Mucosa of gallbladder (tissue), 1 donor: Measurements from ENCODE around the gene SYNJ2. TPM values are rescaled to one million over a fixed set of nuclear protein-coding genes. Genes with fewer than 3 reads are reported as not detected.

Source experiments
- DNase-seq: peaks from one replicate; pipeline ENCODE4 v3.0.0-alpha.2; 2020; ENCODE audit warnings: low spot score
- total RNA-seq: library from RNA; stranded (reverse); gene quantifications from one replicate; pipeline ENCODE4 v1.2.1, GENCODE V29; 2021
- donor health status: DM: no; HTN: no; CAD: no.

Gene SYNJ2
- total RNA-seq, 1 donor from 2014 or later: 26.8 TPM

DNA sequence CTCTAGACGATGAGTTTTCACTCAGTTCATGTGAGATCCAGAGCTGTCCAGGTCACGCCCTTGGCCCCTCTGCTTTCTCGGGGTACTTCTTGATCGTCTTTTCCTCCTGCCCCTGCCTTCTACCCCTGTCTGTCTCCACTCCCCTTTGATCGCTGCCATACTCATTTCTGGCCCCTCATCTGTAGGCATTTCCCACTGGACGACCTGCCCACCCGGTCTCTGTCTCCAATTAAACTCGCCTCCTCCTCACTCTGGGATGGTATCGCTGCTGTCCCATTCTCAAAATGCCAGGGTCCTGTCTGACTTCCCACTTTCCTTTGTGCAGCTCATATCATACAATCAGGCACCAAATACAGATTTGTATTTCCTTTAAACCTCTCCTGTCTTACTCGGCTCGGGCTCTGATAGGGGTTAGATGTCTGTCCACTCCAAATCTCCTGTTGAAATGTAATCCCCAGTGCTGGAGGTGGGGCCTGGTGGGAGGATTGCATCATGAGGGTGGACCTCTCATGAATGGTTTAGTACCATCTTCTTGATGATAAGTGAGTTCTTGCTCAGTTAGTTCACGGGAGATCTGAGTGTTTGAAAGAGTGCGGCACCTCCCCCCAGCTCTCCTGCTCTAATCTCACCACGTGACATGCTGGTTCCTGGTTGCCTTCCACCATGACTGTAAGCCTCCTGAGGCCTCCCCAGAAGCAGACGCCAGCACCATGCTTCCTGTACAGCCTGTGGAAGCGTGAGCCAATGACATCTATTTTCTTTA lies 3.5 kb upstream of the SYNJ2 start:
- DNase-seq: no peak

DNA sequence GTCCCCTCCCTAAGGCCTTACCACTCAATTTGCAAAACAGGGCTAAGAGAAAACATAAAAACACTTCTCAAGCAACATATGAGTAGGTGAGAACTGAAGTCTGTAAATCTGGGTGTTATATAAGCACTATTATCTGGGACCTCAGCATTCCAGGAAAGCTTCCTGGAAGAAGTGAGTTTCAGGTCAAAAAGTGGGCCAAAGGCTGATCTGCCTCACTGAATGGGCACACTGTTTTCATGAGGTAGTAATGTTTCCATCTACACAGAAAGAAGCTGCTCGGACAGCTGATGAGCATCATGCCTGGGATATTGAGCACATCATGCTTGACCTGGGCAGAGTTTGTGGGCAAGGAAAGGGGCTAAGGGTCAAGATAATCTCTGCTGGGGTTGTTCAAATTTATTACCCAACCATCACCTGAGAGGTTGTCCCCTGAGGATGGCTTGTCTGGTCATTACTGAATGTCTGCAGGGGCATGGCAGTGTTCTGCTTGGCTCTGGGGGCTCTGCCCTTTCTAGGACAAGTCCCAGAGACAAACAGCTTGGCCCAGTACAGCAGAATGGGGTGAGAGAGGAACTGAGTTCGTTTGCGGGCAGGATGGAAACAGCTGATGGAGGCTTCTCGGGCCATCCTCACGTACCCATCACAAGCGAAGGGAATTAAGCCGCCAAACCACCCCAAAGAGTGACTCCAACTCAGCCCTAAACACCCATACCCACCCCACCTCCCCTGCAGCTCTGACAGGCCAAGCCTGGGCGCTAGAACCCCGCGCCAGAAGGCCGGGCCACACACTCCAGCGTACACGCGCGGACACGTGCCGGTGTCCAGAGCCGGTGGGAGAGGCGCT lies 1.2 kb upstream of the SYNJ2 start:
- no peak for DNase-seq

DNA sequence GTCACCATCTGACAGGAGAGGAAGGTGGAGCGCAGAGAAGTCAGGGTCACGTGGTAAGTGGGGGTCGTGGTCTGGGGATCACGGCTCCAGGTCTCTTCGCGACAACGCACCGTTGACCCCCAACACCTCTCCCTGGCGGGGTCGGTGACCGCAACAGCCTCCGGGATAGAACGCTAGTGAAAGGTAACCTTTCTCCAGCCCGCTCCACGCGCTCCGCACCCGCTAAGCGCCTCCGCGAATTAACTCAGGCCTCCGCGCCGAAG lies 600 bp upstream of the SYNJ2 start:
- DNase-seq: no peak

DNA sequence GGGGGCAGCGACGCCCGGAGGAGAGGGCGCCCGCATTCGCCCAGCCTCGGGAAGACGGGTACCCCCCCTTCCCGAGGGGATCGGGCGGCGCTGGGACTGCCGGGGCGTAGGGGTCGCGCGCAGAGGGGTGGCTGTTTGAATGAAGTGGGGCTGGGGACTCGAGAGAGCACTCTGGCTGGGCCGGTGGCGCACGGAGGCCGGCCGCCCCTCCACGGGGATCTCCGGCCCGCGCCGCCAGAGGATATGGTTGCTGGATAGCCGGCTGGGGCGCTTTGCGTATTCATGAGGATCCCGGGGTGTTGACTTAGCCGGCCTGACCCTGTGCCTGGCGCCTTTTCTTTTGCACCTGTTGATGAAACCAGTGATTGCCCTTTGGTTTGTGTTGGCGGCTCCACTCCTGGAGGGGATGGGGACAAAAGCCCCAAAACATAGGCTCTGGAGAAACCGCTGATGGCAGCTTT lies 469 bp downstream of the SYNJ2 start:
- DNase-seq: no peak

DNA sequence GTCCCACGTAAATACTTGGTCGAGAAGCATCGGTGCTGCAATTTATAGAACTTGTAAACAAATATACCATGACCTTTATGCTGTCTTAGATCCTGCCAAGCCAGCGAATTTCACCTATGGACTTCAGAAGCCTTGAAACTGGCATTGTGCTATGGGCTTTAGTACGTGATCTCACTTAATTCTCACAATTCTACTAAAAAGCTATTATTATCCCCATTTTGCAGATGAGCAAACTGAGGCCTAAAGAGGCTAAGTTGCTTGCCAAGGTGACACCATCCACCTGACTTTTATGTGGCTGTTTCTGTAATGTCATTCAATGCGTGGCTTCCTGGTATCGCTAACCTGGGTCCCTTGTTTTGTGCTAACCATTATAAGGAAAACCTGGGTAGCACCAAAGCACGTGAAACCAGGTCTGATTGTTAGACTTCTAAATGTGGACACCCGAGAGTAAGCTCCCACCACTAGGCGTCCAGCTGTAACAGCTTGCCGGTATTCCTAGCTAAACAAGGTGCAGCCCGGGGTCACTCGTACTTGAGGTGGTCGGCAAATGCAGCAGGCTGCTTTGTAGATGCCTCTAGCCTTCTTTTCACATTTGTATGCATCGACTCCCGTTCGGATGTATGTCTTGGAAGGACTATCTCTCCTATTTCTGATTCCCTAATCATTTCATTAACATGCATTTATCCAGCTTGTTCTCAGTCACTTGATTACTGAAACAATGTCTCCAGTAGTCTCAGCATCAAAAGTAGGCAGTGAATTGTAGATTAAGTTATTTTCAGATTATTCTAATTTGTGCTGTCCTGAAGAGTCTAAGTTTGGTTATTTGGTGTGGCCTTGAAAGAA lies 1.1 kb downstream of the SYNJ2 start:
- no peak for DNase-seq

DNA sequence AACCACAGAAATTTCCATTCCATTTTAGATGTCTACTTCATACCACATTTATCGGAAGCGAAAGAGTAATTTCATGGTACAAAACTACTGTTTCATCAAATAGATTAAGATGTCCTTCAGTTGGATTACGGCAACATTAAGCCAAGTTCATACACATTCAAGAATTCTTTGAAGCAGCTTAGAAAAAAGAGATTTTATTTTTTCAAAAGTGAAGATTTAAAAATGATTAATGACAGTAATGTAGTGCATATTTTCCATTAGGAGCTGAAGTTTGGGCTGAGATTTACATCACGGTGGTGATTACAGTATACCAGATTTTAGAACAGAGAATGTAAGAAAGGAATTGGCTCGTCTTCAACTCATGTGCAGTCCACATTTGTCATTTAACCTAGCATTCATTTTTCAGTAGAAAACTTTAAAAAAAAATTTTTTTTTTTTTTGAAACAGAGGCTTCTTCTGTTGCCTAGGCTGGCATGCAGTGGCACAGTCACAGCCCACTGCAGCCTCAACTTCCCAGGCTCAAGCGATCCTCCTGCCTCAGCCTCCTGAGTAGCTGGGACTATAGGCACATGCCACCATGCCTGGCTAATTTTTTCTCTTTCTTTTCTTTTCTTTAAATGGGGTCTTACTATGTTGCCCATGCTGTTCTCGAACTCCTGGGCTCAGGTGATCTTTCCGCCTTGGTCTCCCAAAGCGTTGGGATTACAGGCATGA lies 1.9 kb downstream of the SYNJ2 start:
- DNase-seq: no peak

DNA sequence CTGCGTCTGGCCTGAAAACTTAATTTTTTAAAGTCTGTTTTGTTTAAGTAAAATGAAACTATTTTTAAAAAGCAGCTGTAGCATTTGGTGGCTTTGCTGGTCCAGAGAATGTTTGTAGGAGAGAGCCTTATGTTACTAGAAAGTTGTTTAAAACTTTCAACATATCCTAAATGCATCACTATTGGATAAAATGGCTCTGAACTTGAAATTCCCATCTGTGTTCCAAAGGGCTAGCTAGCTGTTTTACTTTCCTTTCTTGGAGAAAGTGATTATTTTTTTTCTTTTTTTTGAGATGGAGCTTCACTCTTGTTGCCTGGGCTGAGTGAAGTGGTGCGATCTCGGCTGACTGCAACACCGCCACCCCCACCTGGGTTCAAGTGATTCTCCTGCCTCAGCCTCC lies 2.5 kb downstream of the SYNJ2 start:
- DNase-seq: no peak

DNA sequence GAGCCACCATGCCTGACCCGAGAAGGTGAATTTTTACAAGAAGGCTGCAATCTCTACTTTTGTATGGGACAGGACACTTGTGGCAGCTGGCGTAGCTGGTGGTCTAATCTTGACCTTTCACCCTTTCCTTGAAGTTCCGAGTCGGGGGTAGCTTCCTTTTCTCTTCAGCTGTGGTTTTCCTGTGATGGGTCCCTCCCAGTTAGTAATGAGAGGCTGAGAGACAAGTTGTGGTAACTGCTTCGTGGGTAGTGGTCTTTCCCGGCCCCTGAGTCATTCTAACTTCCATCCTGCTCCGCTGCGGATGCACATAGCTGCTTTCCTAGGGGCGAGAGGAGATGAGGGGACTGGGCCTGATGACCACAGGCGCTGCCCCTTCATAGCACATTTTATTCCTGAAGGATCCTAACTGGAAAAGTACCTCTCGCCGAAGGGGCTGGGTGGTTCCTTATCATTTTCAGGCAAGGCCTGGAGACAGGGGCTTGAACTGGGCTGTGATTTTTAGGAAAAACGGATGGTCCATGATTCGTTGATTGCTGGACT lies 3.1 kb downstream of the SYNJ2 start:
- no peak for DNase-seq

DNA sequence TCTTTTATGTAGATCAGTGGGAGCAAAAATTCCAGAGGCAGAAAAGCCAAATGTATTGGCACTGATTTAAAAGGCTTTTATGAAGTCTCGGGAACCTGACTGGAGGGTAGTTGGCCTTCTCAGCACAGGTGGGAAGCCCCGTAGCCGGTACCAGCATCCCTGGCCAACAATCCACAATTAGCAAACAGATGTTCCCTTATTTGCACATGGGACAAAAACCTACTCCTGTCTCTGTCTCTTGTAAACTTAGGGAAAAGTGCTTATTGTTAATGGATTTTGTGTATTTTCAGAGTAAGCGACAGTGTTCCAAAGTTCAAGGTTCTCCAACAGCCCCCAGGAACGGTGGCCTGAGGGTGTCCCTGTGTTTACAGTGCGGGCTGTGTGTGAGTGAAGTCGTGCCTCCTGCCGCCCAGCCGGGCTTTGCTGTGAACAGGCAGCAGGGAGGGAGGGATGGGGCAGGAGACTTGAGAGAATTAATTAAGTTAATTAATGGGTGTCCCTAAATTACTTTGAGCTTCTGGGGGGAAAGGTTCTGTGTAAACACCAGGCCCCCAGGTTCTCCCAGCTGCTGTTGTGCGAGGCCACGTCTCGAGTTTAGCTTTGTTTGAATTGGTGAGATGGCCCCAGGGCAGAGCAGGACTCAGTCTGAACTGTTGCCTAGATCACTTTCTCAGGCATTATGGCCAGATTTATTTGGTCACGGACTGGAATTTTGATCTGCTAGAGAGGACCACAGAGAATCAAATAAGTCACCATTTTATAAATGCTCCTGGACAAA lies 3.9 kb downstream of the SYNJ2 start:
- DNase-seq: no peak

DNA sequence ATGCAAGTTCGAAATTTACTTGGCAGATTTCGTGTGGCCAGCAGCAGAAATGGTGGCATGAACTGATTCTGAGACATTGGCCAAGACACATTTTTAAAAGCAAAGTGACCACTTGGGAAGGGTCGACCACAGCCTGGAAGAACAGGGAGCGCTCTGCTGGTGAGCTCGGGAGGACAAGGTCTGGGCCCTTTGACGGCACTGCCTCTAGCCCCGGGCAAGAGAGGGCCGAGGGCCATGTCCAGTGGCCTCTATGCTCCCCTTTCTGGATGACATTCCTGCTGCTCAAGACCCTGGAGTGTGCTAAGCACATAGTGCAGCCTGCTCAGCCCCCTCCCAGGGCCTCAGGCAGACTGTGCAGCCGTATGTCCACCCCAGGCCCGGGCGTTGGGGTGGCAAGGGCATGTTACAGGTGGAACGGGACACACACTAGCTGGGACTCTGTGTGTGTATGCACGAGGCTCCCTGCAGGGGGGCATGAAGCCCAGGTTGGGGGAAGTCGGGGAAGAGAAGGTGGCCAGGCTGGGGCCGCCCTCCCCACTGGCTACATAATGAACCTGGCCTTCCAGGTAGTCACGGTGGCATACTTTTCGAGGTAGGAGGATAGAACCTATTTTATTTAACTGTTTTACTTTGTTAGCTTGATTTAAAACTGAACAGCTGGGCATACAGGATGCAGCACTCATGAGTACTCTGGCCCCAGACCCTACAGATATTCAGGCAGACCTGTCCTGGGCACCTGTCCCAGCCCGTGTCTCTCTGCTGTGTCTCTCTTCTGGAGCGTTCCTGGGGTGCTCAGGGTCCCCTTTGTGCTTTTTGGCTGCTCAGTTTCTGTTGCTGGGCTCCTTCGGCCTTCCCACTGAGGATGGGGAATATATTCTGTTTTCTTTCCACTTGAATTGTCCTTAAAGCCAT lies 6.4 kb downstream of the SYNJ2 start:
- no peak for DNase-seq

DNA sequence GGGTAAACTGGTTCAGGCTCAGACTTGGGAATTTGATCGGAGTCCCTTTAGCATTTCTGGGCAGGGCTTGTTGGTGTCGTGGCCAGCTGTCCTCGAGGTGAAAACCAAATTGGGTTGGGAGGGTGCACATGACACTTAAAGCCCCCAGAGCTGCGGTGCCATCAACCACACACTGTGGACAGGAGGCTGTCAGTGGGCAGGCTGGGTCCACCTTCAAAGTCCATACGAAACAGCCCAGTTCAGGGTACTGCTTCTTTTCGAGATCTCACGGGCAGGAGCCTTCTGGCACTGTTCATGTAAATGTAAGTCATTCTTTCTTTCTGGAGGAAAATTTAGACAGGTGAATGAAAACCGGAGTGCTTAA lies 7.0 kb downstream of the SYNJ2 start:
- DNase-seq: no peak

DNA sequence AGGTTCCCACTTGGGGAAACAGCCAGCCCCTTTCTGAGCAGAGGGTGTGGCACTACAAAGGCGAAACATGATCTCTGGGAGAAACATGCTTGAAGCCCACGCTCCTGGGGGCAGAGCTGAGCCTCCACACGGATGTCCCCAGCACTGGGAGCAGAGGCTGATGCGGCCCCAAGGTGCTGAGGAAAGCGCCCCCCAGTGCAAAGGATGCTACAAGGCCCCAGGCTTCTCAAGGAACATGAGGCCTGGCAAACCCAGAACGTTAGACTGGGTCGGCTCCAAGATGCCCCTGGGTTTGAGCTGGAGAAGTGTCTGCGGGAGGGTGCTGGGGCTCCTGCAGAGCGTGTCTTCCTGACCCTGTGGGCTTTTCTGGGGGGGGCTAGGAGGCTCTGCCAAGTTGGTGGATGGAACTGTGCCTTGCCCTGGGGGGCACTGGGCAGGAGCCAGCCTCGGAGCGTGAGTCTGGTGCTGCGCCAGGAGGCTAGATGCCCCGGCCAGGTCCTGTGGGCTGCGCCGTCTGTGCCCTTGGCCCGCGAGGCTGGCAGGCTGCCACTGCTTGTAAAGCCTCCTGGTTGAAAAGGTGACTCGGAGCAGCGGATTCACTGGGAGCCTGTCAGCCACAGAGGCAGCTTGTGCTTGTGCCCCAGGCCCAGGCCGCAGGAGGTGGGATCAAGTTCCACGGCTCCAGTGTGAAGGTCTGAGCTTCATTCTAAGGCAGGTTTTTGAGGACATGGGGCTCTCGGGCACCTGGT lies 8.1 kb downstream of the SYNJ2 start:
- DNase-seq: peak; percentile 71

DNA sequence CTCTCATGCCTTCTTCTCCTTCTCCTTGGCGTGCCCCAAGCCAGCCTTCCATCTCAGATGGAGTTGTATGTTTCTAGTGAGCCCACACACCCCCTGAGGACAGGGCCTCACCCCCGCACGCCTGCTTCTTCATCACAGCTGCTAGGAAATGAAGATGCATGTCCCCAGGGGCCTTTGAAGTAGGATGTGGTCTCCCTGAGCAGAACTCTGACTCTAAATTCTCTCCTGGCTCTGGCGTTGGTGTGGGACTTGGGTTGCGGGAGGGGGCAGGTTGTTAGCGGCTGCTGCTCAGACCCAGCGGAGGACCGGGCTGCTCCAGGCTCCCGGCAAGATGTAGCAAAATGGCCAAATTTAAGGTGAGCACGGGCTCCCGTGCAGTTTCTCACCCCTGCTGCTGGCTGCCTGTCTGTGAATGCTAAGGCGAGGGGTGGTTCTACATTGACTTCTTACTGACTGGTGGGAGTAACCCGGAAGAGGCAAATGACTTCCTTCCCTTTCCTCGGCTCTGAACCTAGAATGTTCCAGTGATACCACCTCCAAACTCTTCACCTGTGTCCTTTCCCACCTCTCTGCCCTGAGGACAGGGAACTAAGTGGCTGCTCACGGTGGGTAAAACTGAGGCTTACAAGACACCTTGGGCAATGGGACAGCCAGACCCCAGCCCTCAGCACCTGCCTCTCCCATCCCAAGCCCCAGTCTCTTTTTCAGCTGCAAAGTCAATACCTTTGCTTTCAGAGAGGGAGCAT lies 8.8 kb downstream of the SYNJ2 start:
- DNase-seq: no peak

DNA sequence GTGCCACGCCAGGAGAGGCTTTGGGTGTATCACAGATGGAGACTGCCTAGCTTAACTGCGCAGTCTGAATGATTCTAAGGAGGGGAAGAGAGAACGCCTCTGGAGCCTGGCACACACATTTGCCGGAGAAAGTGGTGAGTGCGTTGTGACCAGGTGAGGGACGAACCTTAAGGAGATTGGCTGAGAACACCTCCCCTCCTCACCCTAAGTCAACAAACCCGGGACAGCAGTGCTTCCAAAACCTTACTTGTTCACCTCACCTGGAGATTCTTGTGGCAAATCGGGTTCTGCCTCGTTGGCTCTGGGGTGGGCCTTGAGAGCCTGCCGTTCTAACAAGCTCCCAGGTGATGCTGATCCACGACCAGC lies 9.4 kb downstream of the SYNJ2 start:
- no peak for DNase-seq

DNA sequence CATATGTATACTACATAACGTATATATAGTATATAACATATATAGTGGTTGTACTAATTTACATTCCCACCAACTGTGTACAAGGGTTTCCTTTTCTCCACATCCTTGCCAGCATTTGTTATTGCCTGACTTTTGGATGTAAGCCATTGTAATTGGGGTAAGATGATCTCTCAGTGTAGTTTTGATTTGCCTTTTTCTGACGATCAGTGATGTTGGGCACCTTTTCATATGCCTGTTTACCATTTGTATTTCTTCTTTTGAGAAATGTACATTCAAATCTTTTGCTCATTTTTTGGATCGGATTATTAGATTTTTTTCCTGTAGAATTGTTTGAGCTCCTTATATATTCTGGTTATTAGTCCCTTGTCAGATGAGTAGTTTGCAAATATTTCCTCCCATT lies 11.4 kb downstream of the SYNJ2 start:
- no peak for DNase-seq

DNA sequence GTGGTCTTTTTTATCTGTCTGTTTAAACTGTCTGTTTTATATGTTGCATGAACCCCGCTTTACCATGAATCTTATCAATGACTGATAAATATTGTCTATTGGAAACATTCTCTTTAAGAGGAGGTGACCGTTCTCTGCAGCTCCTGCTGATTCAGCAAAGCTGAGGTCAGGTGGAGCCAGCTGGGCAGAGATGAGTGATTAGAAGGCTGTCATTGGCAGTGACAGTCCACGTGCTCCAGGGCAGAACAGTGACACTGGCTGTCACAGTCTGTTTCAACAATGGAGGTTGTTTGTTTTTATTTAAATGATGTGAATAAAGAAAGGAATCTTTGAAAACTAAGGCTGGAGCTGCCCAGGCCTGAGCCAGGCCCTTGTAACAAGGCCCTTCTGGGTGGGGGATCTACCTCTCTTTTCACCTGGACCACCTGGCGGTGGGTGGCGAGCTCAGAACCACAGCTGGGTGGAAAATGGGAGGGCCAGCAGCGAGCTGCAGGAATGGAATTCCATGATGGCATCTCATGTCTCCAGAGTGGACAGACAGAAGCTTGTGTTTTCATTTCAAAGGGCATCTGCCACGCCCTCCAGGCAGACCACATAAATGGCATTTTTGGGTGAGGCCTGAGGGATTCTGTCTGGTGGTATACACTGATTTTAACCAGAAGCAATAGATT lies 12.6 kb downstream of the SYNJ2 start:
- DNase-seq: no peak

DNA sequence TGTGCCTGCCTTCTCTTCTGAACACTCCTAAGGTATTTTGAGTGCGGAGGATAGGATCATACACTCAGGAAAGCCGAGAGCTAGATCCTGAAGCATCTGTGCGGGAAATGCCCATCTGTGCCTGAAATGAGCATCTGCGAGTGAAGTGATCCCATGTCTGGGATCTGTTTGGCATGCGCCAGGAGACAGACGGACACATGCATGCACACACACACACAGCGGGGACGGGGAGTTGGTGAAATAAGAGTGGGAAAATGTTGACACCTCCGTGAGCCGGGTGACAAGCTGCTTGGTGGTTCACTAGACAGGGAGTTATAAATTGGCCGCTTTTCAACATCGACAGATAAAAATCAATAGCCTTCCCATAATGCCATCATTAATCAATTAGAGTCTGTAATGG lies 13.8 kb downstream of the SYNJ2 start:
- DNase-seq: no peak

DNA sequence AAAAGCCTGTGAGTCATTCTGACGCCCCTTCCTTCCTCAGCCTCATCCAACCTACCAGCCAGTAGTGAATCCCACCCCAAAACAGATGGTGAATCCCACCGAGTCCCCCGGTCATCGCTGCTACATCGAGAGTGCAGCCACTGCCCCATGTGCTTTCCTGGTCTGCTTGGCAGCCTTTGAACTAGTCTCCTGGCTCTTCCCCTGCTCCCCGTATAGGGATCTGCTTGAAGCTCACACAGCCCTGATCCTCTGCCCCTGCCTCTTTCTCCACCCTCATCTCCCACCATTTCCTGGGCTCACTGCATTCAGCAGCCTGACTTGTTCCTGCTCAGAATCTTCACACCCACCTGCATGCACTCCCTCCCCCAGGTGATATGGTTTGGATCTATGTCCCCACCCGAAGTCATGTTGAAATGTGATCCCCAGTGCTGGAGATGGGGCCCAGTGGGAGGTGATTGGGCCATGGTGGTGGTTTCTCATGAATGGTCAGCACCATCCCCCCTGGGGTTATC lies 14.6 kb downstream of the SYNJ2 start:
- no peak for DNase-seq
